ENCODE measurements around the gene TOX2.

The TOX2 gene

DNA sequence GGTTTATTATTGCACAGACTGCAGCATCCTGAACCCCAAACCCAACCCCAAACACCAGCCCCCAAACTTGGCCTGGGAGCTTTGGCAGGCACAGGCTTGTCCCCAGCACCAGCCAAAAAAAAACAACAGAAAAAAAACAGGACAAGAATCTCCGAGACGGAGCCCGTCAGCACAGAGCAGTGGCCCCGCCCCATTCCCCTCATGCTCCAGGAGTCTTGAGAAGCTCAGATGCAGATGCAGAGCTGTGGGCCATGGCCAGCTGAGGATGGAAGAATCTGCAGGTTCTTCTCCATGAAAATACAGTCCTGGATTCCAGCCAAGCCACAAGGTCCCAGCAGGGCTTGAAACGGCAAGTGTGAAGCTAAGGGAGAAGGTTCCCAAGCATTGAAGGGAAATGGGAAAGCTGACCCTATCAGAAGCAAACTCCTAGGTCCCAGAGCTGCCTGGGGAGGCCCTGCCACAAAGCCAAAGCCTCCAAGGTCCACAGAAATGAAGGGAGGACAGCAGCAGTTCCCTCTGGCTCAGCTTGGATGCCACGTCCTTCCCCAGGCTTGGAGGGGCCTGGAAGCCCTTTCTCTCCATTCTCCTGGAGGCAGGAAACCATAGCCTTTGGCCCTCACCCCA lies 197.2 kb downstream of the TOX2 start:
- no peak for DNase-seq

DNA sequence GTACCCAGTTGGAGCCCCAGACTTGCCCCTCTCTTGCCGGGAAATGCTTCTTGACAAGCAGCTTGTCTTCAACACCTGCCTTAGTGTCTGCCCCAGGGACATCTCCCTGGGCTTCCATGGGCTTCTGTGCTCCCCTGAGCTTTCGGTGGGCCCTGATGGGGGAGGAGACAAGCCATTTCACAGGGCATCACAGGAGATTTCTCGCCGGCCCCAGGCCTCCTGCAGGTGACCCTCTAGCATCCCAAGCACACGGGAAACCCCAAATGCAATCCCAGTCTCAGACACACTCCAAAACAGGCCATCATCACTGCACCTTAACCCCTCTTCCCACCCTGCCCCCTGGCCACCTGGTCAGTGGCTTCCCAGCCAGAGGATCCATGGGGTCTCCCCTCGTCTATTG lies 197.8 kb downstream of the TOX2 start:
- no peak for DNase-seq

DNA sequence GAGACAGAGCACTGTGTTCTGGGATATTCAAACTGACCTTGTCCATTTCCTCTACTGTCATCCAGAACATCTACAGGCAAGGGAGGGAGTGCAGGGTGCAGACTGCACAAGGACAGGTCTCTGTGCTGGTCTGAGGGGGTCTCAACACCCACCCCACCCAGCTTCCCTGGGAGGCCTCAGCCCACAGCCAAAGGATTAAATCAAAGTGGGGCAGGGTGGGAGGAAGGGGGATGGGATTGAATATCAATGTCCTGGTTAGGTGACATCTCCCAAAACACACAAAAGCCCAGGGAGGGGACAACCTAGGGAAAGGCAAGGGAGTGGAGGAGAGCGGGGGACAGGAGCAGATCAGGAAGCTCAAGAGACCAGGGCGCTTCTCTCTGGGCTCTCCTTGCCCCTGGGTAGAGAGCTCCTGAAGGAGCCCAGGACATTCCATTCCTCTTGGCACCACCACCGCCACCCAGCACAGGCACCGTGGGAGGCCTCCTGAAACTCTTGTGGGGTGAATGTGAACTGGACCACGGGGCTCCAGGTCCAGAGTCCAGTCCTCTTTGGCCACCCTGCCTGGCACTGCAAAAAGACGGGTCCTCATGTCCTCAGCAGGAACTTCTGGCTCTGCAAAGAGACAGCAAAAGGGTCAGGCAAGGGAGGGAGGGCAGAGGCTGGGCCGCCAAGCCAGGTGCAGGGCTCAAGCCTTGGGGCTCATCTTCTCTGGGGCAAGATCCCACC lies 198.4 kb downstream of the TOX2 start:
- DNase-seq: no peak

DNA sequence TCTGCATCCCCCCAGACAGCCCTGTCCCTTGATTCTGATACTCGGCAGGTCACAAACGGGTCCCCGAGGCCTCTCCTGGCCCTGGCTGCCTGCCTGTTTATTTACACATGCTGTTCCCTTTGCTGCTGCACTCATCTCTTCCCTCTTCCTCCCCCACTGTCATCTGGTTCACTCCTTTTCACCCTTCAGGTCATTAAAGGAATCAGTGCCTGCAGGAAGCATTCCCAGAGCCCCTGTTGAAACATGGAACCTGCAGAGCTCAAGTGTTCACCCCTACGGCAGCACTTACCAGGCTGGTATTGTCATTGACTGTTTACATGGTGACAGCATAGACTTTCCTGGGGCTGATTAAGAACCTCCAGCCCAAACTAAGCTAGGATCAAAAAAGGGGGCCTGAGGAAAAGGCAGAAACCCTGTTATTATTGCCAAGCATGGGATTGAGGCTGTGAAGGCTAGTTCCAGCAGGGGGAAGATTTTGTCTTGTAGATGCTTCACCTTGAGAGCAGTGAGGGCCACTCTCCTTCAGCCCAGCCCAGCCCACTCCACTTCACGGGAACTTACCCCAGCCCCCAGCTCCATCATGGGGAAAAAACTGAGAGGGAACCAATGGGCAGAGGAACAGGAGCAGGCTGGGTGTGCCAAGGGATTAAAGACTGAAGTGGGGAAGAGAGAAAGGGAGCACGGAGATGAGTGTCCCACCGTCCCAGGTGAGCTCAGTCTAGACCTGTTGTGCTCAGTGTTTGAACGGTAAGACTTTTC lies 199.1 kb downstream of the TOX2 start:
- DNase-seq: no peak

DNA sequence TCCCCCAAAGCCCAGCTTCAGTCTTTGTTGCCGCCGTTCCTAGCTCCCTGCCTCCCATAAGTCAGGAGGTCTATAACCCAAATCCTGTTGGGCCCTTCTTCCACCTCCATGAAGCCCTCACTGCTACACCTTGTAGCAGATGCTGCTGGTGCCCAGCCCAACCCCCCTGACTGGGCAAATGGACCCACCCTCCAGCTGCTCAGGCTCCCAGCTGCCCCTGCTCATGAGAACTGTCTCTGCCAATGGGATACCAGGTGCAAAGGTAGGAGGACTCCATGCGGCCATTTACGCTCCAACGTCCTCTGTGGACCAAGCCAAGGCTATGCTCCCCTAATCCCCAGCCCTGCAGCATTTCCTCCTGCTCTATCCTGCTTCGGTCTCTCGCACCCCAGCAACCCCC lies 200.5 kb downstream of the TOX2 start:
- no peak for DNase-seq

DNA sequence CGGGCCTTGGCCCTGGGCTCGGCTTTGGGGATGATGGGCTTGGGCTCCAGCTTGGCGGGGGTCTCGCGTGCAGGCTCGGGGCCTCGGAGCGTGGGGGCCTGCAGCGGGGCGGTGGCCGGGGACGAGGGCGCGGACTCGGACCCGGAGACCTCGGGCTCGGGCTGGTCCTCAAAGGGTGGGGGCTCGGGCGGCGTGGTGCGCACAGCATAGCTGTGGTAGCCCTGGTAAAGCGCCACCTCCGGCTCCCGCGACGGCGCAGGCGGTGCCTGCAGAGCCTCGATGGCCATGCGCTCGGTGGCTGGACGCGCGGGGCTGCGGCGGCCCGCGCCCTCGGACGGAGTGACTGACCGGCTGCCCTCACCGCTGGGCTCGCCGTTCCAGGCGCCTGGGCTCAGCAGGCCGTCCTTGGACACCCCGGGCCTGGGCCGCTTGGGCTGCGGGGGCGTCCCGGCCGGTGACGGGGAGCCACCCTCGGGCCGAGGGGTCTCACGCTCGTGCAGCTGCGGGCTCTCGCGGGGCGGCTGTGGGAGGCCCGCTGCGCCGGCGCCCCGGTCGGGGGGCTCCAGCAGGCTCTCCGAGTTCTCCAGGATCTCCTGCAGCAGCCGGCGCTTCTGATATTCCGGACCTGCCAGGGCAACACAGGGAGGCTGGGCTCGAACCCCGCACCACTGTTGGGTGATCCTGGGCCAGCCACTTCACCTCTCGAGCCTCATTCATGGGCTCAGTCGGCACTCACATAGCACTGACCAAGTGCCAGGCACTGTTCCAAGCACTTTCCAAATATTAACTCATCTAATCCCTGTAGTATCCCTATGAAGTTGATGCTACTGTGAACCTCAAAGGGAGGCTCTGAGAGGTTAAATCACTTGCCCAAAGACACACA lies 201.4 kb downstream of the TOX2 start:
- DNase-seq: no peak

DNA sequence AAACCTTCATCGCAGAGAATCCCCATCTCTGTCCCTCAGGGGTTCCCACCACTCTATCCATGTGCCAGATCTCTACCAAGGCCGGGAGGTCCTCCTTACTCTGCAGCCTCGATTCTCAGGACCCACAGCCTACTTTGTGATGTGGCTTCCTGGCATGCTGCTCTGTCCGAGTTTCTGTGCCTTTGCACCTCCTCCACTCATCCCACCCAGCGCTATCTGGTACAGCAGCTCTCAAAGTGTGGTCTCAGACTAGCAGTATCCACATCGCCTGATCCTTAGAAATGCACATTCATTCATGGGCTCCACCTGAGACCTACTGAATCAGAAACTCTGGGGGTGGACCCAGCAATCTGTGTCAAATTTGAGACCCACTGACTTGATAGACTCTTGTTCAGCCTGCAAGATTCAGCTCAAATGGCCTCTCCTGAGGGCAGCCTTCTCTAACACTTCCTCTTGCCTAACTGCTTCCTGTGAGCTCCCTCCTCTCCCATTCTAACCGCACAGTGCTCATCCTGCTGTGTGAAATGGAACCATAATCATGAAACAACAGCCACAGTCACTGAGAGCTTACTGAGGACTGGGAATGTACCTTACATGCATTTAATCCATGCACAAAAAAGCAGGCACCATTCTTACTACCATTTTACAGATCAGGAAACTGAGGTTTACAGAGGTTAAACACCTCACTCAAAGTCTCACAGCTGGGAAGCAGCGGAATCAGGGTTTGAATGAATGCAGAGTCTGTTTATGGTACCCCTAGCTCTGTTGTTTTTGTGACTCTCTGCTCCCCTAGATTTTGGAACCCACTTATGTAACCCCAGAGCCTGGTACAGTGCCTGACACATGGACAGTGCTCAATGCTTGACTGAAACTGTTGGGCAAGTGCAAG lies 202.9 kb downstream of the TOX2 start:
- DNase-seq: no peak

DNA sequence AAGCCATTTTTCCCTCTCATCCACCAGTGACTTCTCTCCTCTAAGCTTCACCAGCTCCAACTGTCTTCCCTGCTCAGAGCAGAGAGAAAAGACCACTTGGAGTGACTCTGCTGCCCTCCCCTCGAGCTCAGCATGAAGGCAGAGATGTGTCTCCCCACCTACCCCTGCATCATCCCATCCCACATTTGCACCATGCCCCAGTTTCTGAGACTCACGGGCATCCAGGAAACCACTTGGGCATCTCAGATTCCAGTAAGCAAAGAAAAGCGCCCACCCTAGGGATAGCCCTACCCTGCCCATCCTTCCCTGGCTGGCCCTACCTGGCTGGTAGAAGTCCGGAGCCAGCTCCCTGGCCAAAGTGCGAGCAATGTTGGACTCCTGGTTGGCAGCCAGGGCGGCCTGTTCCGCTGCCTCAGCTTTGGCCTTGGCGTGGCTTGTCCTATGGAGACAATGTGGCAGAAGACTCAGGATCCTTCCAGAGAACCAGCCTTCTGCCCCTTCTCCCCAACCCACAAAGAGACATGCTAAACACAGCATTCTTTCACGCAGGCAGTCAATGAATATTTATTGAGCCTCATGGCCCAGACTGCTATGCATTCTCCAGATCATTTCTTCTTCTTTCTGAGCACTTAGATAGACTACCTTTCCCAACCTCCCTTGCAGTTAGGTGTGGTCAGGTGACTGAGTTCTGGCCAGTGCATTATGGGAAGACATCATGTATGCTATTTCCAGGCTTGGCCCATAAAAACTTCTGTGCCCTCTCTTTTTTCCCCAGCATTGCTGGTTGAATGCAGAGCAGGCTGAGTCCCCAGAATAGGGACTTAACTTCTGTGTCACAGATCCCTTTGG lies 203.8 kb downstream of the TOX2 start:
- DNase-seq: no peak

All from activated CD8-positive, alpha-beta memory T cell treated with anti-CD3 and anti-CD28 coated beads, Interleukin-2, amount 50 U/mL, for 4 hours (primary cell).